NT2/D1 (cell line): ENCODE results near the gene NTM.

ENCODE experiments used
- SUZ12 ChIP-seq: IDR thresholded peaks from 2 replicates; pipeline ENCODE4 v1.6.1; 2011; ENCODE audit not compliant: insufficient read length, insufficient read depth; ENCODE audit errors: extremely low read depth
- YY1 ChIP-seq: IDR thresholded peaks from 2 replicates; pipeline ENCODE4 v1.6.1; 2011; ENCODE audit not compliant: insufficient read length, insufficient read depth
- ZNF274 ChIP-seq: IDR thresholded peaks from 2 replicates; pipeline ENCODE4 v1.6.1; 2011; ENCODE audit warnings: mild to moderate bottlenecking, low read depth, low read length

DNA sequence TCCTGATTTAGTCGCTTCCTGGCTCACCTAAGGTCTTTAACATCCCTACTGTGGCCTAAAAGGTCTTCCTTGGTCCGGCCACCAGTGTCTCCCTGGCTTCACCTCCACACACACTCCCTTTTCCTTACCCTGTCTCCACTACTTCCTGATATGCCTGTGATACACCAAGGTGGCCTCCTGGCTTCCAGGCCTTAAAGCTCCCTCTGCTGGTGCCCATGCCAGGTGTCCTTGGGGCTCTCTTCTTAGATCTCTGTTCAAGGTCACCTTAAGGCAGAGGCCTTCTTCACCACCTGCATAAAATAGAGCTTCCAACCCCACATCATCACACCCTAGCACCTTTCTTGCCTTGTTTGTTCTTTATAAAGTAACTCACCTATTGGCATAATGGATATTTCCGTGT, 787.7 kb downstream of the NTM start:
- no peak for TF ChIP-seq YY1
- no peak for TF ChIP-seq ZNF274
- no peak for TF ChIP-seq SUZ12
